HG03039 (cell line): ENCODE measurements around the gene ANKRD11.
"Not testable (repeated sequence)": the region's sequence is repeated elsewhere in the genome, so short reads cannot be mapped to it uniquely, and the experiment has no call there.

Experiments used
- ATAC-seq: cut with Tn5 transposase; IDR thresholded peaks from one replicate; pipeline ENCODE4 v1.9.1; 2021; ENCODE audit warnings: mild to moderate bottlenecking, moderate library complexity; ENCODE audit not compliant: unreplicated experiment

The ANKRD11 gene

GRCh38 chr16:89256651-89257254 lies 233.6 kb downstream of the ANKRD11 start:
- ATAC-seq: no peak

GRCh38 chr16:89253548-89254287 lies 236.6 kb downstream of the ANKRD11 start:
- ATAC-seq: no peak

GRCh38 chr16:89248196-89248982 lies 242.0 kb downstream of the ANKRD11 start:
- no peak for ATAC-seq

GRCh38 chr16:89247734-89248075 lies 242.7 kb downstream of the ANKRD11 start:
- not testable (repeated sequence) for ATAC-seq

GRCh38 chr16:89246903-89247733 lies 243.2 kb downstream of the ANKRD11 start:
- ATAC-seq: no peak

- ATAC-seq: no peak
These were observed 243.9 kb downstream of the ANKRD11 start for GRCh38 chr16:89246383-89246902.

- no peak for ATAC-seq
These were observed 245.6 kb downstream of the ANKRD11 start for GRCh38 chr16:89244754-89245153.

- not testable (repeated sequence) for ATAC-seq
These were observed 246.1 kb downstream of the ANKRD11 start for GRCh38 chr16:89244264-89244663.

- no peak for ATAC-seq
These were observed 246.7 kb downstream of the ANKRD11 start for GRCh38 chr16:89243664-89244063.

GRCh38 chr16:89242795-89243200 lies 247.6 kb downstream of the ANKRD11 start:
- no peak for ATAC-seq

- ATAC-seq: no peak
These were observed 249.0 kb downstream of the ANKRD11 start for GRCh38 chr16:89241187-89242007.

- no peak for ATAC-seq
These were observed 252.6 kb downstream of the ANKRD11 start for GRCh38 chr16:89237733-89238132.

GRCh38 chr16:89233678-89234490 lies 256.5 kb downstream of the ANKRD11 start:
- no peak for ATAC-seq

GRCh38 chr16:89232107-89232506 lies 258.3 kb downstream of the ANKRD11 start:
- ATAC-seq: no peak

- ATAC-seq: no peak
These were observed 260.1 kb downstream of the ANKRD11 start for GRCh38 chr16:89230255-89230654.

- ATAC-seq: no peak
These were observed 265.7 kb downstream of the ANKRD11 start for GRCh38 chr16:89224665-89225064.

- ATAC-seq: no peak
These were observed 267.4 kb downstream of the ANKRD11 start for GRCh38 chr16:89222931-89223330.

GRCh38 chr16:89221604-89222003 lies 268.8 kb downstream of the ANKRD11 start:
- no peak for ATAC-seq

GRCh38 chr16:89219365-89219764 lies 271.0 kb downstream of the ANKRD11 start:
- ATAC-seq: no peak
